ENCODE data around the gene PEX11A.

PEX11A gene

DNA sequence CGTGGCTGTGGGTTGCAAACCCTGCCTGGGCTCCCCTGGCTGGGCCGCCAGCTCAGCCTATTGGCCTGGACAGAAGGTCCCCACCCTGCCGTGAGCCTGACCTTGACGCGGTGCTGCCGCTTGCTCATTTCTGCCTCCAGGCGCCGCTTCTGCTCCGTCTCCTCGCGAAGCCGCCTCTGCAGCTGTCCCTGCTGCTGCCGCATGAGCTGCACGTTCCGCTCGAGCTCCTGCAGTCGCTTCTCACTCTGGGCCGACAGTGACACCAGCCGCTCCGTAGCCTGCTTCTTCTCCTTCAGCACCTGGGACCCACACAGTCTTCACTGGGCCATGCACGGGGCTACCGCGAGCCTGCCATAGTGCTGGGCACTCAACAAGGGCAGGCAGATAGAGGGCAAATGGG is 57.0 kb downstream of the PEX11A start:
- peaks cover 43% of the 10 kb centered on the region for H3K36me3 ChIP-seq (ENCODE audit: control insufficient read depth, low read depth, low read length)
- H3K4me3 ChIP-seq (ENCODE audit: low read length) = no peak overlapping the region
- H3K4me1 ChIP-seq (ENCODE audit: control insufficient read depth, low read depth, low read length) = no peaks in the 10 kb centered on the region
- no peaks in the 10 kb centered on the region for H3K9me3 ChIP-seq (ENCODE audit: control insufficient read depth, low read depth, low read length)
- no peak overlapping the region for H3K27ac ChIP-seq (ENCODE audit: low read length)
- no peaks in the 10 kb centered on the region for H3K27me3 ChIP-seq (ENCODE audit: control insufficient read depth, insufficient read depth, low read length)
- H3K9ac ChIP-seq (ENCODE audit: low read length) = no peak overlapping the region

DNA sequence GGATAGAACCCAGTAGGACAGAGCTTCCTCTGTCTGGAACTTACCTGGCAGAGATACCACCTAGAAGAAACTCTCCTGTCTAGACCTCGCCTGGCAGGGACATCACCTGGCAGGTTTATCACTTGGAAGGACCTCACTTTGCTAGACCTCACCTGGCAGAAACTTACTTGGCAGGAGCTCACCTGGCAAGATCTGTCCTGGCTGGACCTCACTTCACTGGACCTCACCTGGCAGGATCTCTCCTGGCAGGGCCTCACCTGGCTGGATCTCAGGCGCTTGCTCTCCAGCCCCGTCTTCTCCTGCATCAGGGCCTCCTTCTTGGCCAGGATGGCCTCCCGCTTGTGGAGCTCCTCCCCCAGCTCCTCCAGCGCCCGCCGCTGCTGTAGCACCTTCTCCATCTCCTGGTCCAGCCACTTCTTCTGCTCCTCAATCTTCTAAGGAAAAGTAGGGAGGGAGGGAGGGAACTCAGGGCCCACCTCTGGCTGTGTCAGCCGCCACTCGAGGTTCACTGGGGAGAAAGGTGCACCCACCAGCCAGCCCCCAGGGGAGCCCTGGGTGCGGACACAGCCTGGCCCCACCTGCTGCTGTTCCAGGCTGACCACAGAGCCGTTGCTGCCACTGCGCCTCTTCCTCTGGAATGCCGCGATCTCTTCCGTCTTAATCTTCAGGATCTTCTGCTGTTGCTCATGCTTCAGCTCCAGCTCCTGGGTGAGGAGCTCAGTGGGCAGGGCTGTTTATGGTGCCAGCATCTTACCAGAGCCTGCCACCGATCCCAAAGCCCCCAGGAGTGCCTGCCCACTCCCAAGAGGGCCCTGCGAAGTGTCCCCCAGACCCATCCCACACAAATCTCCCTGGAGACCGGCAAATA is 57.8 kb downstream of the PEX11A start:
- H3K4me3 ChIP-seq (ENCODE audit: low read length) = no peak overlapping the region
- H3K36me3 ChIP-seq (ENCODE audit: control insufficient read depth, low read depth, low read length) = peaks cover 51% of the 10 kb centered on the region
- H3K9me3 ChIP-seq (ENCODE audit: control insufficient read depth, low read depth, low read length) = no peaks in the 10 kb centered on the region
- H3K9ac ChIP-seq (ENCODE audit: low read length) = no peak overlapping the region
- no peaks in the 10 kb centered on the region for H3K4me1 ChIP-seq (ENCODE audit: control insufficient read depth, low read depth, low read length)
- no peaks in the 10 kb centered on the region for H3K27me3 ChIP-seq (ENCODE audit: control insufficient read depth, insufficient read depth, low read length)
- H3K27ac ChIP-seq (ENCODE audit: low read length) = no peak overlapping the region

DNA sequence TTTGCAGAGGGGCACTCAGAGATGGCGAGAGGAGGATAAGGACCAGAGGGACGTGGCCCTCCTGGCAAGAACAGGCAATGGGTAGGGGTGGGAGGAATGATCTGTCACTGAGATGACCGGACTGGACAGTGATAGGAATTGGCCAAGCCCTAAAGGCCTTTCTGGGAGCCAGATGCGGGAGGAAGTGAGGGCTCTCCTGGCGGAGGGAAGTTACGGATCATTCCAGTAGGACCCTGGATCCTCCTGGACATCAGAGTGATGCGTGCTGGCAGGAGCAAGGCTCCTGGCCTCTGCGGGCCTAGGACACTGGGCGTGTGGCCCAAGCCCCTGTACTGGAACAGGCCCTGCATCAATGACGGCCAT is 58.7 kb downstream of the PEX11A start:
- Histone ChIP-seq H3K27ac (ENCODE audit: low read length) (no peak overlapping the region), H3K36me3 (ENCODE audit: control insufficient read depth, low read depth, low read length) (peaks cover 60% of the 10 kb centered on the region), H3K4me1 (ENCODE audit: control insufficient read depth, low read depth, low read length) (no peaks in the 10 kb centered on the region), H3K4me3 (ENCODE audit: low read length) (no peak overlapping the region), H3K9me3 (ENCODE audit: control insufficient read depth, low read depth, low read length) (no peaks in the 10 kb centered on the region), H3K9ac (ENCODE audit: low read length) (no peak overlapping the region), H3K27me3 (ENCODE audit: control insufficient read depth, insufficient read depth, low read length) (no peaks in the 10 kb centered on the region)

Measured in iPS-18a (cell line).